GM12878 (cell line): Measurements from ENCODE around the gene CILP2. TPM values are rescaled to one million over a fixed set of nuclear protein-coding genes. Genes with fewer than 3 reads are reported as not detected.

Source experiments
- ATAC-seq: fragments of 200-7000 bp; cut with Tn5 transposase; 3 replicates; pipeline ENCODE4 v1.9.1; 2020; ENCODE audit warnings: mild to moderate bottlenecking, moderate library complexity
- BruUV-seq: library from RNA; stranded (reverse); fragments of 400-500 nt; replicated peaks from 2 replicates; lab custom pipeline; 2021; lab: Mats Ljungman, UMichigan
- CTCF ChIA-PET: fragments of 300-600 bp; sonication (Branson Sonifier 250); formaldehyde crosslinking; extraction: SDS; loops from one replicate; lab custom pipeline; 2021; ENCODE audit warnings: inconsistent platforms; lab: Yijun Ruan, JAX
- POLR2A ChIA-PET: fragments of 350-600 bp; formaldehyde crosslinking; extraction: SDS; loops from one replicate; lab custom pipeline; 2021; ENCODE audit warnings: inconsistent platforms; lab: Charles Lee
- RAD21 ChIA-PET: fragments of 300-600 bp; sonication (Branson Sonifier 250); formaldehyde crosslinking; loops from one replicate; lab custom pipeline; 2023; ENCODE audit warnings: antibody characterized with exemption; ENCODE audit not compliant: unreplicated experiment; lab: Charles Lee
- SMC1A ChIA-PET: fragments of 300-600 bp; sonication (Branson Sonifier 250); formaldehyde crosslinking; loops from one replicate; lab custom pipeline; 2023; ENCODE audit not compliant: unreplicated experiment, uncharacterized antibody; lab: Charles Lee
- DNase-seq: peaks from one replicate; pipeline ENCODE4 v3.0.0-alpha.2; 2011; ENCODE audit warnings: low read depth, low spot score
- FAIRE-seq: peaks from 3 replicates; lab custom pipeline; 2011; peaks lifted over from hg19 to GRCh38; lab: Jason Lieb, UNC
- H2AFZ ChIP-seq: 2 replicates; pipeline ENCODE4 v1.6.0; 2011; ENCODE audit warnings: low read depth, low read length, control low read depth; ENCODE audit not compliant: control insufficient read depth
- H3K27ac ChIP-seq: 2 replicates; pipeline ENCODE4 v1.5.1; 2011; ENCODE audit warnings: control low read depth; ENCODE audit not compliant: control insufficient read depth, insufficient read depth
- H3K27me3 ChIP-seq, 2 experiments: replicated peaks in 1 of 2; 2 replicates each; pipeline versions ENCODE4 v1.6.0 to v1.6.1; 2011; ENCODE audit warnings: low read length in 1 of 2; ENCODE audit not compliant: control insufficient read depth in 2 of 2, insufficient read depth in 2 of 2
- H3K36me3 ChIP-seq, 2 experiments: 2 replicates each; pipeline ENCODE4 v1.5.1; 2011; ENCODE audit warnings: low read length in 1 of 2; ENCODE audit not compliant: control insufficient read depth in 2 of 2, insufficient read depth in 2 of 2
- H3K4me1 ChIP-seq: 2 replicates; pipeline ENCODE4 v1.6.1; 2011; ENCODE audit warnings: mild to moderate bottlenecking, low read length, moderate library complexity, mixed read lengths; ENCODE audit not compliant: control insufficient read depth, insufficient read depth
- H3K4me2 ChIP-seq: 2 replicates; pipeline ENCODE4 v1.6.0; 2011; ENCODE audit warnings: control low read depth; ENCODE audit not compliant: control insufficient read depth, insufficient read depth
- H3K4me3 ChIP-seq: fragments of 200-600 bp; sonication (generic); 2 replicates; pipeline ENCODE4 v1.5.1; 2016
- H3K79me2 ChIP-seq: 2 replicates; pipeline ENCODE4 v1.6.0; 2011; ENCODE audit warnings: low read length; ENCODE audit not compliant: control insufficient read depth, insufficient read depth
- H3K9ac ChIP-seq: 2 replicates; pipeline ENCODE4 v1.8.0; 2011; ENCODE audit warnings: low read length, control low read depth, mixed read lengths; ENCODE audit not compliant: control insufficient read depth, insufficient read depth
- H3K9me3 ChIP-seq: replicated peaks from 3 replicates; pipeline ENCODE4 v1.5.1; 2011; ENCODE audit warnings: mild to moderate bottlenecking, low read length; ENCODE audit not compliant: control insufficient read depth, insufficient read depth
- H4K20me1 ChIP-seq: 2 replicates; pipeline ENCODE4 v1.6.0; 2011; ENCODE audit not compliant: control insufficient read depth, insufficient read depth
- ELK1 ChIP-seq: IDR thresholded peaks from 2 replicates; pipeline ENCODE4 v1.6.1; 2012; ENCODE audit warnings: low read depth, low read length, improper control_type of control experiment
- MLLT1 ChIP-seq: fragments of 450-650 bp; IDR thresholded peaks from 2 replicates; pipeline ENCODE4 v1.6.1; 2016; ENCODE audit warnings: mild to moderate bottlenecking
- POLR2A ChIP-seq: IDR thresholded peaks from 2 replicates; pipeline ENCODE4 v1.6.1; 2011; ENCODE audit warnings: low read depth, mild to moderate bottlenecking, low read length
- SRF ChIP-seq, 2 experiments: IDR thresholded peaks; 2 replicates each; pipeline ENCODE4 v1.6.1; 2011; ENCODE audit warnings: low read depth in 2 of 2, low read length in 2 of 2, mild to moderate bottlenecking in 1 of 2, moderate library complexity in 1 of 2
- STAT1 ChIP-seq: fragments of 450-650 bp; conservative IDR thresholded peaks from 2 replicates; pipeline ENCODE4 v1.6.1; 2014; ENCODE audit warnings: antibody characterized with exemption, mild to moderate bottlenecking
- USF2 ChIP-seq: IDR thresholded peaks from 2 replicates; pipeline ENCODE4 v1.6.1; 2011; ENCODE audit warnings: low read depth, low read length, improper control_type of control experiment, borderline replicate concordance
- ZNF687 ChIP-seq: fragments of 450-650 bp; IDR thresholded peaks from 2 replicates; pipeline ENCODE4 v1.6.1; 2017; ENCODE audit warnings: mild to moderate bottlenecking, moderate library complexity
- WGBS: methylation state at CpG from one replicate; pipeline ENCODE4 v1.1.6; 2016; ENCODE audit warnings: low lambda C conversion rate; ENCODE audit not compliant: insufficient replicate concordance, insufficient coverage; ENCODE audit errors: missing lambda C conversion rate; 5-methylcytosine and 5-hydroxymethylcytosine counted together
- in situ Hi-C: fragments of 300-500 bp; cut with MboI; formaldehyde crosslinking; loops from 9 replicates; pipeline ENCODE4 v1.14.3; 2018; ENCODE audit warnings: mixed read lengths
- intact Hi-C: fragments of 100-400 bp; cut with micrococcal nuclease; formaldehyde crosslinking; loops from one replicate; pipeline ENCODE4 v1.14.2; 2022; ENCODE audit not compliant: unreplicated experiment
- polyA plus RNA-seq, 11 experiments: library from polyadenylated mRNA; depleted of rRNA in 4 of 11; unstranded in 6 of 11; stranded (reverse) in 5 of 11; fragments of >200 nt; fragmentation: Nextera tagmentation in 4 of 11; fragmentation: Illumina TruSeq in 1 of 11; extraction: Ambion mirVana in 4 of 11; extraction: Trizol in 1 of 11; gene quantifications; 1 replicate in 1 of 11; 2 replicates in 10 of 11; pipeline versions ENCODE4 v1.2.1 to v1.2.3, GENCODE V29; 2011 to 2016; ENCODE audit warnings: inconsistent platforms in 2 of 11, missing spikeins in 2 of 11, low read depth in 1 of 11
- total RNA-seq, 4 experiments: library from RNA; depleted of rRNA in 3 of 4; stranded (reverse); fragments of >200 nt in 3 of 4; fragmentation: Illumina TruSeq in 1 of 4; extraction: Trizol in 1 of 4; gene quantifications; 2 replicates each; pipeline versions ENCODE4 v1.2.1 to v1.2.3, GENCODE V29; 2013 to 2021

The CILP2 gene
- total and polyA plus RNA-seq, 10 of the 15 experiments (the other 5 are each of a cell fraction or from before 2014, with no cell fraction given), result 0.05 to 0.08 (median 0.06) TPM; not detected in 6

GRCh38 chr19:19527371-19527656 is 10.8 kb upstream of the CILP2 start:
- ATAC-seq, result no peak
- TF ChIP-seq MLLT1, result peak; percentile 60; the same call in 1 of the 2 replicates
- TF ChIP-seq POLR2A, result no peak
- H3K27ac ChIP-seq, result no peak overlapping the region
- H2AFZ ChIP-seq, result no peak overlapping the region
- peaks cover 34% of the 10 kb centered on the region for H3K4me1 ChIP-seq
- in situ Hi-C loops, result loop anchor here (5.0 to 25.0 kb wide), 7 partner anchors 115 to 1510 kb away; partner anchors contain the start of genes GMIP, ZNF66 and ZNF737
- 95% methylated on average over 9 of the region's 9 CpGs for WGBS
- H3K36me3 ChIP-seq, result peaks cover 3 to 23% of the 10 kb centered on the region in 2 experiments; a peak in 3 of 4 replicates
- H3K4me2 ChIP-seq, result no peak overlapping the region
- FAIRE-seq, result no peak
- H3K9me3 ChIP-seq, result no peaks in the 10 kb centered on the region
- peaks cover 24% of the 10 kb centered on the region for H3K79me2 ChIP-seq
- intact Hi-C loops, result no loop called here
- ChIA-PET CTCF (interaction anchor here (0.7 kb wide), 1 partner anchor 117 kb away, joined by 3 read pairs; no protein-coding TSS in a partner anchor), SMC1A (no interaction called here), POLR2A (no interaction called here), RAD21 (no interaction called here)
- no TSS peak for BruUV-seq
- H3K27me3 ChIP-seq, result no peaks in the 10 kb centered on the region
- H3K9ac ChIP-seq, result no peak overlapping the region
- no peak for DNase-seq
- H4K20me1 ChIP-seq, result no peaks in the 10 kb centered on the region
- H3K4me3 ChIP-seq, result no peak overlapping the region

- no peak overlapping the region for H3K27ac ChIP-seq
- H3K9ac ChIP-seq, result no peak overlapping the region
- FAIRE-seq (no peak), ATAC-seq (no peak), DNase-seq (no peak)
- peaks cover 34% of the 10 kb centered on the region for H3K4me1 ChIP-seq
- H3K36me3 ChIP-seq, result peaks cover 6 to 23% of the 10 kb centered on the region in 2 experiments
- H3K79me2 ChIP-seq, result peaks cover 21% of the 10 kb centered on the region
- no peaks in the 10 kb centered on the region for H3K9me3 ChIP-seq
- in situ Hi-C loops, result loop anchor here (5.0 to 25.0 kb wide), 7 partner anchors 114 to 1509 kb away; partner anchors contain the start of genes GMIP, ZNF66 and ZNF737
- H3K4me2 ChIP-seq, result no peak overlapping the region
- no peak overlapping the region for H3K4me3 ChIP-seq
- ChIA-PET CTCF (interaction anchor here (0.7 kb wide), 1 partner anchor 116 kb away, joined by 3 read pairs; no protein-coding TSS in a partner anchor), RAD21 (no interaction called here), SMC1A (no interaction called here), POLR2A (no interaction called here)
- H4K20me1 ChIP-seq, result no peaks in the 10 kb centered on the region
- 92% methylated on average over 27 of the region's 27 CpGs for WGBS
- BruUV-seq, result no TSS peak
- no peaks in the 10 kb centered on the region for H3K27me3 ChIP-seq
- intact Hi-C loops, result no loop called here
- no peak overlapping the region for H2AFZ ChIP-seq
- TF ChIP-seq USF2 (no peak), SRF (IDR thresholded peaks at IDR 0.05; ENCODE audit: low read depth in 2 of 2, low read length in 2 of 2) (no peak), ZNF687 (no peak), ELK1 (no peak), STAT1 (no peak)
Measured at GRCh38 chr19:19527674-19528625, 10.1 kb upstream of the CILP2 start.
